SK-N-SH treated with all-trans-retinoic acid at 6 μM for 48 hours (cell line): Measurements from ENCODE around the gene C2orf69.
A peak's percentile ranks its signal among the peaks of the same experiment; 100 is the strongest.

ENCODE experiments used
- ATAC-seq: fragments of 200-7000 bp; cut with Tn5 transposase; 3 replicates; pipeline ENCODE4 v1.9.1; 2020; ENCODE audit warnings: mild to moderate bottlenecking, moderate library complexity
- ARNTL ChIP-seq: fragments of 450-650 bp; formaldehyde crosslinking; IDR thresholded peaks from 2 replicates; pipeline ENCODE4 v1.5.0; 2020; ENCODE audit warnings: low read depth, mild to moderate bottlenecking, moderate library complexity, borderline replicate concordance
- BACH2 ChIP-seq: fragments of 250-450 bp; sonication (Bioruptor Pico); IDR thresholded peaks from 2 replicates; pipeline ENCODE4 v1.9.0; 2021; ENCODE audit warnings: mild to moderate bottlenecking, borderline replicate concordance
- CSDC2 ChIP-seq: fragments of 250-450 bp; sonication (Bioruptor Pico); IDR thresholded peaks from 2 replicates; pipeline ENCODE4 v1.5.0; 2020; ENCODE audit warnings: mild to moderate bottlenecking, moderate library complexity
- ESRRG ChIP-seq: fragments of 250-450 bp; sonication (Bioruptor Pico); IDR thresholded peaks from 2 replicates; pipeline ENCODE4 v1.6.1; 2021; ENCODE audit warnings: mild to moderate bottlenecking
- GLIS3 ChIP-seq: fragments of 250-450 bp; sonication (Bioruptor Pico); IDR thresholded peaks from 2 replicates; pipeline ENCODE4 v1.5.0; 2020; ENCODE audit warnings: mild to moderate bottlenecking, moderate library complexity
- OSR1 ChIP-seq: fragments of 250-450 bp; sonication (Bioruptor Pico); IDR thresholded peaks from 2 replicates; pipeline ENCODE4 v1.8.0; 2022; ENCODE audit warnings: moderate library complexity, mild to moderate bottlenecking, inconsistent platforms
- PPARA ChIP-seq: fragments of 250-450 bp; sonication (Bioruptor Pico); IDR thresholded peaks from 2 replicates; pipeline ENCODE4 v1.5.0; 2020; ENCODE audit warnings: mild to moderate bottlenecking, borderline replicate concordance
- RARB ChIP-seq: fragments of 250-450 bp; sonication (Bioruptor Pico); IDR thresholded peaks from 2 replicates; pipeline ENCODE4 v1.8.0; 2021; ENCODE audit warnings: mild to moderate bottlenecking, moderate library complexity
- SNAI2 ChIP-seq: fragments of 250-450 bp; sonication (Bioruptor Pico); IDR thresholded peaks from 2 replicates; pipeline ENCODE4 v1.5.0; 2020; ENCODE audit warnings: mild to moderate bottlenecking, moderate library complexity
- TCF4 ChIP-seq: fragments of 250-450 bp; sonication (Bioruptor Pico); IDR thresholded peaks from 2 replicates; pipeline ENCODE4 v1.8.0; 2021; ENCODE audit warnings: mild to moderate bottlenecking, moderate library complexity, borderline replicate concordance
- TOX ChIP-seq: fragments of 250-450 bp; sonication (Bioruptor Pico); IDR thresholded peaks from 2 replicates; pipeline ENCODE4 v1.8.0; 2021; ENCODE audit warnings: mild to moderate bottlenecking, moderate library complexity, borderline replicate concordance
- ZC3H10 ChIP-seq: fragments of 250-450 bp; sonication (Bioruptor Pico); IDR thresholded peaks from 2 replicates; pipeline ENCODE4 v1.5.1; 2021; ENCODE audit warnings: mild to moderate bottlenecking, moderate library complexity
- ZFP3 ChIP-seq: fragments of 250-450 bp; sonication (Bioruptor Pico); IDR thresholded peaks from 2 replicates; pipeline ENCODE4 v1.5.0; 2020; ENCODE audit warnings: mild to moderate bottlenecking, moderate library complexity
- ZNF565 ChIP-seq: fragments of 450-650 bp; formaldehyde crosslinking; conservative IDR thresholded peaks from 2 replicates; pipeline ENCODE4 v1.5.0; 2020; ENCODE audit warnings: low read depth, mild to moderate bottlenecking, moderate library complexity
- ZNF70 ChIP-seq: fragments of 450-650 bp; formaldehyde crosslinking; IDR thresholded peaks from 2 replicates; pipeline ENCODE4 v1.5.0; 2020; ENCODE audit warnings: mild to moderate bottlenecking, moderate library complexity
- ZNF8 ChIP-seq: fragments of 450-650 bp; formaldehyde crosslinking; IDR thresholded peaks from 2 replicates; pipeline ENCODE4 v1.5.0; 2020; ENCODE audit warnings: mild to moderate bottlenecking, moderate library complexity
- TF ChIP-seq, protein P1 (sequence below): fragments of 250-450 bp; sonication (Bioruptor Pico); IDR thresholded peaks from 2 replicates; pipeline ENCODE4 v1.8.0; 2021; ENCODE audit warnings: low read depth, mild to moderate bottlenecking, moderate library complexity, borderline replicate concordance
- TF ChIP-seq, protein P2 (sequence below): fragments of 250-450 bp; sonication (Bioruptor Pico); IDR thresholded peaks from 2 replicates; pipeline ENCODE4 v1.5.1; 2021; ENCODE audit warnings: mild to moderate bottlenecking, moderate library complexity
- TF ChIP-seq, protein P3 (sequence below): fragments of 250-450 bp; sonication (Bioruptor Pico); IDR thresholded peaks from 2 replicates; pipeline ENCODE4 v1.5.1; 2020; ENCODE audit warnings: low read depth, mild to moderate bottlenecking, moderate library complexity

Gene C2orf69

GRCh38 chr2:199972088-199972626 lies 61.1 kb downstream of the C2orf69 start:
- ATAC-seq: no peak
- no peak for TF ChIP-seq ZNF565 (CRISPR knock-in tag)
- no peak for TF ChIP-seq ZFP3 (CRISPR knock-in tag)
- no peak for TF ChIP-seq PPARA
- TF ChIP-seq, protein P1, sequence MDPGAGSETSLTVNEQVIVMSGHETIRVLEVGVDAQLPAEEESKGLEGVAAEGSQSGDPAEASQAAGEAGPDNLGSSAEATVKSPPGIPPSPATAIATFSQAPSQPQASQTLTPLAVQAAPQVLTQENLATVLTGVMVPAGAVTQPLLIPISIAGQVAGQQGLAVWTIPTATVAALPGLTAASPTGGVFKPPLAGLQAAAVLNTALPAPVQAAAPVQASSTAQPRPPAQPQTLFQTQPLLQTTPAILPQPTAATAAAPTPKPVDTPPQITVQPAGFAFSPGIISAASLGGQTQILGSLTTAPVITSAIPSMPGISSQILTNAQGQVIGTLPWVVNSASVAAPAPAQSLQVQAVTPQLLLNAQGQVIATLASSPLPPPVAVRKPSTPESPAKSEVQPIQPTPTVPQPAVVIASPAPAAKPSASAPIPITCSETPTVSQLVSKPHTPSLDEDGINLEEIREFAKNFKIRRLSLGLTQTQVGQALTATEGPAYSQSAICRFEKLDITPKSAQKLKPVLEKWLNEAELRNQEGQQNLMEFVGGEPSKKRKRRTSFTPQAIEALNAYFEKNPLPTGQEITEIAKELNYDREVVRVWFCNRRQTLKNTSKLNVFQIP (CRISPR knock-in tag): no peak
- TF ChIP-seq, protein P2, sequence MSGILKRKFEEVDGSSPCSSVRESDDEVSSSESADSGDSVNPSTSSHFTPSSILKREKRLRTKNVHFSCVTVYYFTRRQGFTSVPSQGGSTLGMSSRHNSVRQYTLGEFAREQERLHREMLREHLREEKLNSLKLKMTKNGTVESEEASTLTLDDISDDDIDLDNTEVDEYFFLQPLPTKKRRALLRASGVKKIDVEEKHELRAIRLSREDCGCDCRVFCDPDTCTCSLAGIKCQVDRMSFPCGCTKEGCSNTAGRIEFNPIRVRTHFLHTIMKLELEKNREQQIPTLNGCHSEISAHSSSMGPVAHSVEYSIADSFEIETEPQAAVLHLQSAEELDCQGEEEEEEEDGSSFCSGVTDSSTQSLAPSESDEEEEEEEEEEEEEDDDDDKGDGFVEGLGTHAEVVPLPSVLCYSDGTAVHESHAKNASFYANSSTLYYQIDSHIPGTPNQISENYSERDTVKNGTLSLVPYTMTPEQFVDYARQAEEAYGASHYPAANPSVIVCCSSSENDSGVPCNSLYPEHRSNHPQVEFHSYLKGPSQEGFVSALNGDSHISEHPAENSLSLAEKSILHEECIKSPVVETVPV: no peak
- TF ChIP-seq ESRRG: no peak
- TF ChIP-seq ZC3H10 (CRISPR knock-in tag): no peak
- TF ChIP-seq ARNTL (CRISPR knock-in tag): no peak
- TF ChIP-seq BACH2 (CRISPR knock-in tag): no peak
- no peak for TF ChIP-seq GLIS3 (CRISPR knock-in tag)

DNA sequence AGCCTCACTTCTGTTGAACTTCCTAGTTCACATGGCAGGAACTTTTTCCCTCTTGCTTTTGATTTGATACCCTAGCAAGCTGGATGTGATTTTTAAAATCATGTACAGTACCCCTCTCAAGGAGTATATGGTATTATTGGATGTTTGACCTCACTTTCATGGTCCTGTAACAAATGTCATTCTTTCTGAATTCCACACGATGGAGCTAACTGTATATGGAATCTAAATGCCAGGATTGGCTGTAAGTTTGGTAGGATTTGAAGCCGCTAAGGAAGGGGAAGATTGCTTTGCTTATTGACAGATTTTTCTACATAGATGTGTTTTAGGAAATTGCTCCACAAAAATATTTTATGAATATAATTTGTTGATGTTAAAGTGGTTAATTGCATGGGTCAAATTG lies 62.6 kb downstream of the C2orf69 start:
- TF ChIP-seq OSR1 (CRISPR knock-in tag) (no peak), ZNF565 (CRISPR knock-in tag) (no peak), ESRRG (no peak), CSDC2 (CRISPR knock-in tag) (no peak), RARB (CRISPR knock-in tag) (no peak)
- TF ChIP-seq, protein P1 (CRISPR knock-in tag): no peak
- TF ChIP-seq, protein P2: no peak
- peak; percentile 79 for ATAC-seq

DNA sequence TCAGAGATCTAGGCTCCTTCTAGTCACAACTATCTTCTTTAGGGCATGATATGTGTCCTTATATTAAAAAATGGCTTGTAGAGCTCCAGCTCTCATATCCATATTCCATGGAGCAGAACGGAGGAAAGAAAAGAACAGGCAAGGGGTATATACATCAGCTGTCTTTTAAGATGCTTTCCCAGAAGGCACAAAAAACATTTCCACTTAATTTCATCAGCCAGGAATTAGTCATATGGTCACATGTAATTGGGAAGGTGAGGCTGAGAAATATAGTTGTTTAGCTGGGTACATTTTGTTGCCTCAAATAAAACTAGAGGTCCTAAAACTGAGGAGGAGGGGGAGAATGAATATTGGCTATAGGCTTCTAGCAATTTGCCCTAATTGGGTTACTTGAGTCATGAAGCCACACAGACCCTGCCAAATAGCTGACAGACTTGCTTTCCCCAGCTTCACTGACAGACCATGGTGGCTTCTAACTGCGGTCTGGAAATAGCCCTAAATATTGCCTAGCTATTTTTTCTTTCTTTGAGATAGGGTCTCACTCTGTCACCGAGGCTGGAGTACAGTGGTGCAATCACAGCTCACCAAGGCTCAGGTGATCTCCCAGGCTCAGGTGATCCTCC lies 64.3 kb downstream of the C2orf69 start:
- ATAC-seq: no peak
- no peak for TF ChIP-seq TOX (CRISPR knock-in tag)
- TF ChIP-seq, protein P3, sequence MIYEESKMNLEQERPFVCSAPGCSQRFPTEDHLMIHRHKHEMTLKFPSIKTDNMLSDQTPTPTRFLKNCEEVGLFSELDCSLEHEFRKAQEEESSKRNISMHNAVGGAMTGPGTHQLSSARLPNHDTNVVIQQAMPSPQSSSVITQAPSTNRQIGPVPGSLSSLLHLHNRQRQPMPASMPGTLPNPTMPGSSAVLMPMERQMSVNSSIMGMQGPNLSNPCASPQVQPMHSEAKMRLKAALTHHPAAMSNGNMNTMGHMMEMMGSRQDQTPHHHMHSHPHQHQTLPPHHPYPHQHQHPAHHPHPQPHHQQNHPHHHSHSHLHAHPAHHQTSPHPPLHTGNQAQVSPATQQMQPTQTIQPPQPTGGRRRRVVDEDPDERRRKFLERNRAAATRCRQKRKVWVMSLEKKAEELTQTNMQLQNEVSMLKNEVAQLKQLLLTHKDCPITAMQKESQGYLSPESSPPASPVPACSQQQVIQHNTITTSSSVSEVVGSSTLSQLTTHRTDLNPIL: no peak
- no peak for TF ChIP-seq TCF4 (CRISPR knock-in tag)
- TF ChIP-seq RARB (CRISPR knock-in tag): no peak
- no peak for TF ChIP-seq ZNF70 (CRISPR knock-in tag)
- TF ChIP-seq ZNF8 (CRISPR knock-in tag): no peak
- no peak for TF ChIP-seq GLIS3 (CRISPR knock-in tag)
- TF ChIP-seq SNAI2 (CRISPR knock-in tag): no peak
- TF ChIP-seq, protein P1 (CRISPR knock-in tag): no peak
- no peak for TF ChIP-seq ZNF565 (CRISPR knock-in tag)
- TF ChIP-seq, protein P2: no peak
